ENCODE measurements around the gene CKM. TPM values are rescaled to one million over a fixed set of nuclear protein-coding genes. Genes with fewer than 3 reads are reported as not detected.
A peak's percentile ranks its signal among the peaks of the same experiment; 100 is the strongest.
"Not testable (repeated sequence)": the region's sequence is repeated elsewhere in the genome, so short reads cannot be mapped to it uniquely, and the experiment has no call there.

The CKM gene
- total RNA-seq, 4 donors from 2014 or later: 18,507 to 37,792 (median 27,366) TPM

DNA sequence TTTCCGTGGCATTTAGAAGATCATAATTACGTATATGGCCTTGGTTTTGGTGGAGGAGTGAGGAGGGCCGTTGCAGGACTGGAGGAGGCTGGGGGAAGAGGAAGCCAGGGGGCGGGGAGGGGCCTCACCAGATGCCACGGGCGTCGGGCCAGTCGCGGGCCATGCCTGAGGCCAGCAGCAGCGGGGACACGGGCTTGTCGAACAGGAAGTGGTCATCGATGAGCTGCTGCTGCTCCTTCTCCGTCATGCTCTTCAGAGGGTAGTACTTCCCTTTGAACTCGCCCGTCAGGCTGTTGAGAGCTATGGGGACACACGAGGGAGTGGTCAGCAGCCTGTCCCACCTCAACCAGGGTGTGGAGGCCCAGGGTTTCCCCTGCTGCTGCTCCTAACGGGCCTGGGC is 11.1 kb downstream of the CKM start:
- DNase-seq (peak in 1 of 2 donors; percentile 66), ATAC-seq (peak in 1 of 2 donors; percentile 4)
- H3K36me3 ChIP-seq: peaks cover 0 to 14% of the 10 kb centered on the region in 2 donors

DNA sequence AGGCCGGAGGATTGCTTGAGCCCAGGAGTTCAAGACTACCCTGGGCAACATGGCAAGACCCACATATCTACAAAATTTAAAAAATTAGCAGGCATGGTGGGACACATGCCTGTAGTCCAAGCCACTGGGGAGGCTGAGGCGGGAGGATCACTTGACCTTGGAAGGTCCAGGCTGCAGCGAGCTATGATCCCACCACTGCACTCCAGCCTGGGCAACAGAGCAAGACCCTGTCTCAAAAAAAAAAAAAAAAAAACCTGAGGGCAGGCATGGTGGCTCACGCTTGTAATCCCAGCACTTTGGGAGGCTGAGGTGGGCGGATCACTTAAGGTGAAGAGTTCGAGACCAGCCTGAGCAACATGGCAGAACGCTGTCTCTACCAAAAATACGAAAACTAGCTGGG is 13.4 kb downstream of the CKM start:
- Histone ChIP-seq H3K4me1 (peaks cover 30 to 36% of the 10 kb centered on the region in 2 donors), H3K27ac (peak overlapping the region; percentile 97 to 100 (median 100)), H3K36me3 (peaks cover 0 to 11% of the 10 kb centered on the region in 2 donors)
- ATAC-seq; H3K9me3 ChIP-seq; H3K27me3 ChIP-seq; in situ Hi-C loops (cut with MboI; ENCODE audit: low sequenced_read_pairs in 4 of 4); DNase-seq; H3K4me3 ChIP-seq: not testable (repeated sequence)
- intact Hi-C loops (cut with DNase I; ENCODE audit: low total_unique reads): loop anchor here (5.0 kb wide), 1 partner anchor 113 kb away; the partner anchor contains the start of gene ERCC1

More for the DNA sequence above, 11.1 kb downstream of the CKM start:
- intact Hi-C loops (cut with DNase I; ENCODE audit: low total_unique reads): no loop called here
- peak overlapping the region; percentile 97 to 100 (median 100) for H3K27ac ChIP-seq
- TF ChIP-seq POLR2A (IDR thresholded peaks at IDR 0.05): no peak
- TF ChIP-seq, protein P1, sequence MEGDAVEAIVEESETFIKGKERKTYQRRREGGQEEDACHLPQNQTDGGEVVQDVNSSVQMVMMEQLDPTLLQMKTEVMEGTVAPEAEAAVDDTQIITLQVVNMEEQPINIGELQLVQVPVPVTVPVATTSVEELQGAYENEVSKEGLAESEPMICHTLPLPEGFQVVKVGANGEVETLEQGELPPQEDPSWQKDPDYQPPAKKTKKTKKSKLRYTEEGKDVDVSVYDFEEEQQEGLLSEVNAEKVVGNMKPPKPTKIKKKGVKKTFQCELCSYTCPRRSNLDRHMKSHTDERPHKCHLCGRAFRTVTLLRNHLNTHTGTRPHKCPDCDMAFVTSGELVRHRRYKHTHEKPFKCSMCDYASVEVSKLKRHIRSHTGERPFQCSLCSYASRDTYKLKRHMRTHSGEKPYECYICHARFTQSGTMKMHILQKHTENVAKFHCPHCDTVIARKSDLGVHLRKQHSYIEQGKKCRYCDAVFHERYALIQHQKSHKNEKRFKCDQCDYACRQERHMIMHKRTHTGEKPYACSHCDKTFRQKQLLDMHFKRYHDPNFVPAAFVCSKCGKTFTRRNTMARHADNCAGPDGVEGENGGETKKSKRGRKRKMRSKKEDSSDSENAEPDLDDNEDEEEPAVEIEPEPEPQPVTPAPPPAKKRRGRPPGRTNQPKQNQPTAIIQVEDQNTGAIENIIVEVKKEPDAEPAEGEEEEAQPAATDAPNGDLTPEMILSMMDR (IDR thresholded peaks at IDR 0.05 in 4 of 5, conservative IDR thresholded peaks at IDR 0.05 in 1 of 5): no peak
- H3K27me3 ChIP-seq: no peaks in the 10 kb centered on the region
- in situ Hi-C loops (cut with MboI; ENCODE audit: low sequenced_read_pairs in 4 of 4): no loop called here
- H3K9me3 ChIP-seq: no peaks in the 10 kb centered on the region
- peaks cover 19 to 28% of the 10 kb centered on the region in 2 donors for H3K4me1 ChIP-seq
- no peak overlapping the region for H3K4me3 ChIP-seq

DNA sequence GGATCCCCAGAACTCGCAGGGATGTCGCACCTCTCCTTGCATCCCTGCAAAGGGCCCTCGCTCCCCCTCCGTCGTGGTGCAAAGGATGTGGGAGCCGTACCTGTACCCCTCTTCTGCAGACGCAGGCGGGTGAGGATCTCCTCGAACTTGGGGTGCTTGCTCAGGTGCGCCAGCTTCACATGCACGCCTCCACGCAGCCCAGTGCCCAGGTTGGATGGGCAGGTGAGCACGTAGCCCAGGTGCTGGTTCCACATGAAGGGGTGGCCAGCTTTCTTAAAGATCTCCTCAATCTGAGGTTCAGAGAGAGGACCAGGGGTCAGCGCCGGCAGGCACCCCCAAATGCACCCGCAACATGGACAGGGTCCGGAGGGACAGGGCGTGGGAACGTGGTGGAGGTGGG is 15.3 kb downstream of the CKM start:
- DNase-seq: no peak
- H3K27ac ChIP-seq: peak overlapping the region in 3 of 4 donors; percentile 97 to 100 (median 99)
- H3K4me1 ChIP-seq: peaks cover 20 to 29% of the 10 kb centered on the region in 2 donors
- H3K36me3 ChIP-seq: peaks cover 0 to 11% of the 10 kb centered on the region in 2 donors
- in situ Hi-C loops (cut with MboI; ENCODE audit: low sequenced_read_pairs in 4 of 4): no loop called here
- no peaks in the 10 kb centered on the region for H3K27me3 ChIP-seq
- no peak for TF ChIP-seq POLR2A (IDR thresholded peaks at IDR 0.05)
- TF ChIP-seq, protein P1 (IDR thresholded peaks at IDR 0.05 in 4 of 5, conservative IDR thresholded peaks at IDR 0.05 in 1 of 5): no peak
- no peak for ATAC-seq
- intact Hi-C loops (cut with DNase I; ENCODE audit: low total_unique reads): loop anchor here (5.0 kb wide), 1 partner anchor 115 kb away; the partner anchor contains the start of gene ERCC1
- no peak overlapping the region for H3K4me3 ChIP-seq
- H3K9me3 ChIP-seq: no peaks in the 10 kb centered on the region

DNA sequence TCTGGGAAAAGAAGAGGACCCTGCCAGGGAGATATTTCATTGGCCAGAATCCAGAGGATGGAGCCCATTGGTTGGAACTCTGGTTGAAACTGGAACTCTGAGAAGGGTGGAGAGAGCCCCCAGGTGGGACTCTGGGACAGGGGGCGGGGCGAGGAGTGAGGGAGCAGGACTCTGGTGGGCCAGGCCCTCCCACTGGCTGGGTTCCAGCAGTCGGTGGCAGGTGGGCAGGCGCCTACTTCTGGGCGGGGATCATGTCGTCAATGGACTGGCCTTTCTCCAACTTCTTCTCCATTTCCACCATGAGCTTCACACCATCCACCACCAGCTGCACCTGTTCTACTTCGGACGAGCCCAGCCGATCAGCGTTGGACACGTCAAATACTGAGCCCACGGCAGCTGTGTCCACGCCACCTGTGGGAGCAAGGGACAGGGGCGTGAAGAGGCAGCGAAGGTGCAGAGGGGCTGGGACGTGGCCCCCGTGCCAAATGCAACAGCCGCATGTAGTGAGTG is 16.1 kb downstream of the CKM start:
- TF ChIP-seq POLR2A (IDR thresholded peaks at IDR 0.05): no peak
- TF ChIP-seq, protein P1 (IDR thresholded peaks at IDR 0.05 in 4 of 5, conservative IDR thresholded peaks at IDR 0.05 in 1 of 5): no peak
- Histone ChIP-seq H3K4me3 (no peak overlapping the region), H3K9me3 (no peaks in the 10 kb centered on the region), H3K27me3 (no peaks in the 10 kb centered on the region), H3K27ac (peak overlapping the region; percentile 76 to 100 (median 98)), H3K4me1 (peaks cover 20 to 21% of the 10 kb centered on the region in 2 donors), H3K36me3 (peaks cover 0 to 11% of the 10 kb centered on the region in 2 donors)
- peak in 1 of 2 donors; percentile 70 for DNase-seq
- intact Hi-C loops (cut with DNase I; ENCODE audit: low total_unique reads): loop anchor here (5.0 kb wide), 1 partner anchor 116 kb away; the partner anchor contains the start of gene ERCC1
- peak in 1 of 2 donors; percentile 8 for ATAC-seq
- in situ Hi-C loops (cut with MboI; ENCODE audit: low sequenced_read_pairs in 4 of 4): no loop called here

DNA sequence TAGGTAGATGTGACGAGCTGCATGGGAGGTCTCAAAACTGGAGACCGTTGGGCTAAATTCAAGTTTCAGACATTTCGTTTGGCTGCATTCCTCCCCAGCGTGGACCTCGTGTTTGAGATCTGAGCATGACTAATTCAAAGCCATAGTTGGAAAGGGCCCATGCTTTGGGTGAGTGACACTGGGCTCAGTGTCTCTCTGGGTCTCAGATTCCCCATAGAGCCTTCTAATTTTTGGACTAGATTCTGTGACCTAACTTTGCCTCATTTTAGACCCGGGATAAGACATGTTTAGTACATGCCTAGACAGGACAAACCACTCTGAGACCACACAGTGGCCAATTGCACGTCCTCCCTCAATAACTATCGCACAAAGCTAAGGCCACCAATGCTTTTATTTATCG is 16.6 kb downstream of the CKM start:
- no peaks in the 10 kb centered on the region for H3K27me3 ChIP-seq
- H3K4me1 ChIP-seq: peaks cover 20% of the 10 kb centered on the region in 2 donors
- DNase-seq: peak in 1 of 2 donors; percentile 71
- in situ Hi-C loops (cut with MboI; ENCODE audit: low sequenced_read_pairs in 4 of 4): no loop called here
- H3K27ac ChIP-seq: peak overlapping the region; percentile 76 to 100 (median 98)
- no peak overlapping the region for H3K4me3 ChIP-seq
- intact Hi-C loops (cut with DNase I; ENCODE audit: low total_unique reads): loop anchor here (5.0 kb wide), 1 partner anchor 116 kb away; the partner anchor contains the start of gene ERCC1
- peak; percentile 42 to 70 for ATAC-seq
- peaks cover 0 to 11% of the 10 kb centered on the region in 2 donors for H3K36me3 ChIP-seq
- no peak for TF ChIP-seq POLR2A (IDR thresholded peaks at IDR 0.05)
- TF ChIP-seq, protein P1 (IDR thresholded peaks at IDR 0.05 in 4 of 5, conservative IDR thresholded peaks at IDR 0.05 in 1 of 5): no peak
- H3K9me3 ChIP-seq: no peaks in the 10 kb centered on the region
